Epithelial cell of esophagus (primary cell): Measurements from ENCODE around the gene ANKRD16.

Experiments
- DNase-seq: peaks from one replicate; pipeline ENCODE4 v3.0.0; 2010; ENCODE audit warnings: low read depth
- H3K4me3 ChIP-seq: 2 replicates; pipeline ENCODE4 v1.5.1; 2011; ENCODE audit warnings: mild to moderate bottlenecking, low read length, control low read depth
- CTCF ChIP-seq: IDR thresholded peaks from 2 replicates; pipeline ENCODE4 v1.5.1; 2011; ENCODE audit warnings: low read depth, mild to moderate bottlenecking, low read length, control low read depth, inconsistent platforms; ENCODE audit not compliant: insufficient read depth; ENCODE audit errors: missing control alignments

The ANKRD16 gene

GRCh38 chr10:5812283-5813090 is 77.2 kb downstream of the ANKRD16 start:
- peak overlapping the region; percentile 83 for H3K4me3 ChIP-seq
- no peak for TF ChIP-seq CTCF
- DNase-seq: peak; percentile 27
